ENCODE measurements around the gene KSR1.

GRCh38 chr17:27610304-27610677, 154.0 kb downstream of the KSR1 start:
- TF ChIP-seq CTCF (conservative IDR thresholded peaks at IDR 0.05) = no peak
- no peak for TF ChIP-seq ZFX (IDR thresholded peaks at IDR 0.05)
